Astrocyte of the cerebellum (primary cell): Measurements from ENCODE around the gene PRIM1.
"Not testable (repeated sequence)": the region's sequence is repeated elsewhere in the genome, so short reads cannot be mapped to it uniquely, and the experiment has no call there.

Experiments
- DNase-seq: peaks from one replicate; pipeline ENCODE4 v3.0.0-alpha.2; 2011; ENCODE audit warnings: low read depth
- H3K4me3 ChIP-seq: 2 replicates; pipeline ENCODE4 v1.5.1; 2011; ENCODE audit warnings: mild to moderate bottlenecking, low read depth, low read length, moderate library complexity
- in situ Hi-C: cut with HindIII; loops from 2 replicates; pipeline ENCODE4 v1.10.0; 2017; ENCODE audit warnings: low sequenced_read_pairs
- TF ChIP-seq, protein P1 (sequence below): IDR thresholded peaks from 2 replicates; pipeline ENCODE4 v1.5.1; 2012; ENCODE audit warnings: low read length, low read depth, moderate library complexity, mild to moderate bottlenecking; ENCODE audit errors: missing control alignments

PRIM1 gene

DNA sequence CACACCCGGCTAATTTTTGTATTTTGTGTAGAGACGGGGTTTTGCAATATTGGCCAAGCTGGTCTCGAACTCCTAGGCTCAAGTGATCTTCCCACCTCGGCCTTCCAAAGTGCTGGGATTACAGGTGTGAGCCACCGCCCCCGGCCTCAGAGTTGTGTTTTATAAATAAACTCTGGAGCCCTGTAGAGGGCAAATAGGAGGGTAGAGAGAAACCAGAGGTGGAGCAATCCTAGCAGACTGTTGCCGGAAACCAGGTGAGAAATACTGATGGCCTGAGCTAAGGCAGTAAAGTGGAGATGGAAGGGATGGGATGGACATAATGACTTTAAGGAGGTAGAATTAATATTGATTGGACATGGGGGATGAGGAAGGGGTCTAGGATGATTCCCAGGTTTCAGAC lies 8.3 kb upstream of the PRIM1 start:
- DNase-seq: no peak
- TF ChIP-seq, protein P1, sequence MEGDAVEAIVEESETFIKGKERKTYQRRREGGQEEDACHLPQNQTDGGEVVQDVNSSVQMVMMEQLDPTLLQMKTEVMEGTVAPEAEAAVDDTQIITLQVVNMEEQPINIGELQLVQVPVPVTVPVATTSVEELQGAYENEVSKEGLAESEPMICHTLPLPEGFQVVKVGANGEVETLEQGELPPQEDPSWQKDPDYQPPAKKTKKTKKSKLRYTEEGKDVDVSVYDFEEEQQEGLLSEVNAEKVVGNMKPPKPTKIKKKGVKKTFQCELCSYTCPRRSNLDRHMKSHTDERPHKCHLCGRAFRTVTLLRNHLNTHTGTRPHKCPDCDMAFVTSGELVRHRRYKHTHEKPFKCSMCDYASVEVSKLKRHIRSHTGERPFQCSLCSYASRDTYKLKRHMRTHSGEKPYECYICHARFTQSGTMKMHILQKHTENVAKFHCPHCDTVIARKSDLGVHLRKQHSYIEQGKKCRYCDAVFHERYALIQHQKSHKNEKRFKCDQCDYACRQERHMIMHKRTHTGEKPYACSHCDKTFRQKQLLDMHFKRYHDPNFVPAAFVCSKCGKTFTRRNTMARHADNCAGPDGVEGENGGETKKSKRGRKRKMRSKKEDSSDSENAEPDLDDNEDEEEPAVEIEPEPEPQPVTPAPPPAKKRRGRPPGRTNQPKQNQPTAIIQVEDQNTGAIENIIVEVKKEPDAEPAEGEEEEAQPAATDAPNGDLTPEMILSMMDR: no peak
- in situ Hi-C loops: no loop called here
- no peak overlapping the region for H3K4me3 ChIP-seq

GRCh38 chr12:56759263-56759908 lies 7.3 kb upstream of the PRIM1 start:
- in situ Hi-C loops: no loop called here

GRCh38 chr12:56758728-56759262 lies 6.7 kb upstream of the PRIM1 start:
- H3K4me3 ChIP-seq: no peak overlapping the region
- TF ChIP-seq, protein P1: no peak
- DNase-seq: no peak
- in situ Hi-C loops: no loop called here

More at GRCh38 chr12:56759263-56759908, 7.3 kb upstream of the PRIM1 start:
- TF ChIP-seq, protein P1: no peak
- H3K4me3 ChIP-seq: no peak overlapping the region
- DNase-seq: no peak

DNA sequence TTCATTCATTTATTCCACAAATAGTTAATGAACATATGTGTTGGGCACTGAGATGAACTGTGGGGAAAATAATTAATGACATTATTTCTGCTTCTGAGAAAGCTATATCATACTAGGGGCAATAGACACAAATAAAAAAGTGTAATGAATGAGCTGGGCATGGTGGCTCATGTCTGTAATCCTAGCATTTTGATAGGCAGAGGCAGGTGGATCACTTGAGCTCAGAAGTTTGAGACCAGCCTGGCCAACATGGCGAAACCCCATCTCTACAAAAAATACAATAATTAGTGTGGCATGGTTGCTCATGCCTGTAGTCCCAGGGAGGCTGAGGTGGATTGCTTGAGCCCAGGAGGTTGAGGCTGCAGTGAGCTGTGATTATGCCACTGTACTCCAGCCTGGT lies 5.8 kb upstream of the PRIM1 start:
- H3K4me3 ChIP-seq, in situ Hi-C loops, DNase-seq: not testable (repeated sequence)

DNA sequence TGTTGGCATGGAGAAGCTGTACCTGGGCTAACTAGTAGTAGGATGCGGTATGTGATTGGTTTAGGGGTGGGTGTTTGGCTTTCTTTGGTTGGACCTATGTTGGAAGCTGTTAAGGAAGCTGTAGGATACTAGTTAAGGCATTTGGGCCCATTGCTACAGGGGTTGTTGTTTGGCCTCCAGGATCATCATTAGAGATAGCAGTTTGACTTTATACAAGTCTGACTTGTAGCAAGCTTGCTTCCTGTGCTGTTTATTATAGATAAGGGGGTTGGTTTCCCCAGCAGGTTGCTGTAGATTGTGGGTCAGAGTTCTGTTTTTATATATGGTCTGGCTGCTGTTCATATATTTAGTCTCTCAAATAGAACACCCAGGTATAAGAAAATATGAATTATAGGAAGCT lies 1.4 kb upstream of the PRIM1 start:
- no peak overlapping the region for H3K4me3 ChIP-seq
- TF ChIP-seq, protein P1: no peak
- DNase-seq: no peak
- in situ Hi-C loops: no loop called here

- H3K4me3 ChIP-seq, in situ Hi-C loops, DNase-seq: not testable (repeated sequence)
Measured at GRCh38 chr12:56750596-56750995, 1.5 kb downstream of the PRIM1 start.

GRCh38 chr12:56749853-56750252 lies 2.3 kb downstream of the PRIM1 start:
- in situ Hi-C loops: no loop called here
- TF ChIP-seq, protein P1: no peak
- no peak for DNase-seq
- H3K4me3 ChIP-seq: no peak overlapping the region

DNA sequence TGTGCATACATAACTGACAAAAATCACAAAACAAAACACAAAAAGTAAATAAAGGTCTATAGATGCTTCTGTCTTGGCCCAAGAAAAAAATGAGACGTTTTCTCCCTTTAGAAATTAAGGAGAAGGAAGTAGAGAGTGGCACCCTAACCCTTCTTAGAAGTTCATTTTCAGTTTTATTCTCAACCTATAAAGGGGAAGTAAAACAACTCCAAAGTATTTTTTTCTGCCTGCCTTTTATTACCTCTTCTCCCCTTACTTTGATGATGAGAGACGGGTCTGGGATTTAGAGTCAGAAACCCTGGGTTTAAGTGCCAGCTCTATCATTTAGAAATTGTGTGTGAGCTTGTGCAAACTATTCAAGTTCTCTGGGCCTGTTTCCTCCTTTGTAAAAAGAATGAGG lies 2.8 kb downstream of the PRIM1 start:
- H3K4me3 ChIP-seq: no peak overlapping the region

More for the DNA sequence above, 2.8 kb downstream of the PRIM1 start:
- DNase-seq: no peak
- in situ Hi-C loops: no loop called here
- TF ChIP-seq, protein P1: no peak
